Measurements from ENCODE around the gene JMJD8.

Gene JMJD8

DNA sequence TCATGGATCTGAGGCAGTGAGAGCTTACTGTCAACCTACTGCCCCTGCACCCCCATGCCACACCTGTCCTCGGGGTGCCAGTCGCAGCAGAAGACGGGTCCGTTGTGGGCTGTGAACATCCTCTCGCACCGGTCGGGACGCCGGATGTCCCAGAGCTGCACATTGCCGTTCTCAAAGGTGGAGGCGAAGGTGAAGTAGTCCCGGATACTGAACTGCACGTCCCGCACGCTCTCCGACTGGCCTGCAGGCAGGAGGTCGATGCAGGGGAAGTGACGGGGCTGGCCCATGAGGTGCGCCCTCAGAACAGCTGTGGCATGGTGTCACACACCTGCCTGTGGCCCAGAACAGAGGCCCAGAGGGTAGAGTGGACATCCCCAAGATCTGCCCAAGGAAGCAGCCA is 3.4 kb upstream of the JMJD8 start:
- DNase-seq: no peak

DNA sequence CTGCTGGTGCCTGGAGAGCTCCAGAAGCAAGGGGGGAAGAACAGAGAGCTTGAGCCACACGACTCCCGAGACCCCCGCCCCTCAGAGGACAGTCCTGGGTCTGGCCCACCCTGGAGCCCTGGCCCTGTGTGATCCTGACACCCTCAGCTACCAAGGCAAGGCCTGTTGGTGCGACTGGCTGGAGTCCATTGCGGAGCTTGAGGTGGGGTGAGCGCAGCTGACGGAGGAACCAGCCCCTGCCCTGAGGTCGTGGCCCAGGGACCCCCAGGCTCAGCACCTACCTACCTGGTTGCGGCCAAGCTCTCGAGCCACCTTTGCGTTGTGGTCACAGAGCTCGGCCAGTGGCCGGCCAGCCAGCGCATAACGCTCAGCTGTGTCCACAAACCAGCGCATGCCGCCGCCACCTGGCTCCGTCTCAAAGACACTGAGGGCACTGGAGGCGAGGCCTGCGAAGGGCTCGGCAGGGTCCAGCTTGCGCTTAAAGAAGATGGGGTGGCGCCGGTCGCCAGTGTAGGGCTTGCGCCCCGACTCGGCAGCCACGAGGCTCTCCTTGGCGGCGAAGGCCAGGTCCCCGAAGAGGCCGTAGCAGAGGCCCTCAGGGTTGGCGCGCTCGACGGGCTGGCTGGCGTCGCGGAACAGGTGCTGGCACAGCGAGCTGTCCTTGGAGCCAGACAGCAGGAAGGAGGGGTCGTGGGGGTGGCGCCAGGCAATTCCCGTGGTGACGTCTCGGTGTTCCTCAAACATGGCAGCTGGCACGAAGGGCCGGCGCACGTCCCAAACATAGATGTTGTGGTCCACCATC is 2.5 kb upstream of the JMJD8 start:
- no peak for DNase-seq

DNA sequence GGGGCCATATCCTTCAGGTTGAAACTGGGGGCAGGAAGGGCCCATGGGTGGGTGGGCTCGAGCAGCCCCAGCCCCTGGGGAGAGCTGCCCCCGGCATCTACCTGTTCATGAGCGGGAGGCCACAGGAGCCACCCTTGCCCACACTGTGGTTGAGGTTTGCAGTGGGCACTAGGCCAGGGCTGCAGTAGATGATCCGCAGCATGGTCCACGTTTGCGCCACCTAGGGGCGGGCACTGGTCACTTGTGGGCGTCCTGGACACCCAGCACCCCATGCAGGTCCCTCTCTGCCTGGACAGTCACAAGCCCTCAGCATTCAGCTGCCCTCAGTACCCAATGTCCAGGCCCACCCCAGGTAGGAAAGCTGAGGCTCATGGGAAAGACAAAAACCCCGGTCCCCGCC is 1.8 kb upstream of the JMJD8 start:
- no peak for DNase-seq

DNA sequence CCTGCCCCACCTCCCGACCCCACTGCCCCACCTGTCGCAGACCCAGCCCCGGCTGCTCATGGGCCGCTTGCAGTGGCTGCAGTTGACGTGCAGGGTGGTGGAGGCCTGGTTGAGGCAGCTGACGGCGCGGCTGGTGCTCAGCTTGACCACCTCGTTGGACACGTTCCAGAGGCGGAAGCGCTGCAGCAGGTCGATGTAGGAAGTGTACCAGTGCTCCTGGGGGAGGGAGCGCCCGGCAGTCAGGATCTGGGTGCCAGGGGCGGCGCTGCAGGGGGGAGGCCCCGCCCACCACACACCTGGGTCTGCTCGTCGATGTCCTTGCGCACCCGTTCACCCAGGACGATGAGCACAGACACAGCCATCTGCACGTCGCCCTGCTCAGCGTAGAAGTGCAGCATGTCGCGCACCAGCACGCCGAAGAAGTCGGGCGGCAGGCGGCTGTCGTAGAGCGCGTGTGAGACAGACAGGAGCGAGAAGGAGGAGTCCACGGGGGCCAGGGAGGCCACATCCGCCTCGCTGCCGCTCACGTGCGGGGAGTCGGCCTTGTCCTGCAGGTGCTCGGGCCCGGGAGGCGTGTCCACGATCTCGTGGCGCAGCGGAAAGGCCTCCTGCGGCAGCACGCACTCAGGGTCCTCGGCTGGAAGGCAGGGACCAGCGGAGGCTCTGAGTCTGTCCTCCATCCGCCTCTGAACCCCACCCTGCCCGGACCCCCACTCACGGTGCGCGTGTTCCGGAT is 995 bp upstream of the JMJD8 start:
- DNase-seq: no peak

DNA sequence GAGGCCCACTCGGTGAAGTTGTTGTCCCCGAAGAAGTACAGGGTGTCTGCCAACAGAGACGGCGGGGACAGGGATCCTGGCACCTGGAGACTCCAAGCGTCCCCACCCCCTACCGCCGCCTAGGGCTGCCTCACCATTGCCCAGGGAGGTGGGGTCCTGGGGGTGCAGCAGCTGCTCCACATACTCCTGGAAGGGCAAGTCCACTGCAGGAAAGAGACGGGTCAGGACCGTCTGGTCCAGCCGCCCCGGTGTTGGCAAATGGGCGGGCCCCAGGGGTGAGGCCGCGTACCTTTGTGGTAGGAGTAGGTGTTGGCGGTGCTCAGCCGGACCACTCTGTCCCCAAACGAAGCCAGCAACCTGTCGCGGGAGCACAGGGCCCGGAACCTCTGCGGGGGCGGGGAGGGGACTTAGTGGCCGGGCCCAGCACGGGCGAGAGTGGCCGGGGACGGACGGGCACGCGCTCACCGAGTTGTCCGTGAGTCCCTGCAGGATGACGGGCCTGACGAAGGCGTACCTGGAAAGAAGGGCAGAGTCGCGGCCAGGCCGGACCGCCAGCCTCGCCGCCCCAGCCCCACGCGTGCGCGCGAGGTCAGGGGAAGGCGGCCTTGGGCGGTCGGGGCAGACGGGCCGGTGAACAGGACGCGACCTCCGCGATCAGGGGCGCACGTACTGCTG is 601 bp downstream of the JMJD8 start:
- DNase-seq: no peak

DNA sequence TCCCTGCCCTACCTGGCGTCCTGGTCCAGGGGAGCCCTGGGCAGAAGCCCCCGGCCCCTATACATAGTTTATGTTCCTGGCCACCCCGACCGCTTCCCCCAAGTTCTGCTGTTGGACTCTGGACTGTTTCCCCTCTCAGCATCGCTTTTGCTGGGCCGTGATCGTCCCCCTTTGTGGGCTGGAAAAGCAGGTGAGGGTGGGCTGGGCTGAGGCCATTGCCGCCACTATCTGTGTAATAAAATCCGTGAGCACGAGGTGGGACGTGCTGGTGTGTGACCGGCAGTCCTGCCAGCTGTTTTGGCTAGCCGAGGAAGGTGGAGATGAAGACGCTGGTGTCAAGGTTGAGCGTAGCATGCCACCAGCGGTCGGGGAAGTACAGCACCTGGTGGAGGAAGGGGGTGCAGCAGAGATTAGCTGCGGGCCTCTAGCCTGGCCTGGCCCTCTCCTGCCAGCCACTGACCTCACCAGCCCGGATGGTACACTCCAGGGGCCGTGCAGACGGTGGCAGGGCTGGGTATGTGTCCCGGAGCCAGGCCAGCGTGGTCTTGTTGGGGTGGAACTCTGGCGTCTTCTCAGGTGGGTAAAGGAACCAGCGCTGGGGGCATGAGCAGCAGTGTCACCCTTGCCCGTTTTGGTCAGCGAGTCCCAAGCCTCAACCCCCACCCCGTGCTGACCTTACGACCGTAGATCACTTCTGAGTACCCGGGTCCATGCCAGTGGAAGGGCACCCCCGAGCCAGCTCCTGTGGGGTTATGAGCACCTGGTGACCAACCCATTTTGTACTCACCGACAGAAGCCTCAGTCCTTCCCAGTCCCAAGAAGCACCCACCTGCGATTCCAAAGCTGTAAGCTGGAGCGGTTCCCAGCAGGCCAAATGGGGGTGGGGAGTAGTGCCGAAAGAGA is 1.4 kb downstream of the JMJD8 start:
- DNase-seq: no peak

DNA sequence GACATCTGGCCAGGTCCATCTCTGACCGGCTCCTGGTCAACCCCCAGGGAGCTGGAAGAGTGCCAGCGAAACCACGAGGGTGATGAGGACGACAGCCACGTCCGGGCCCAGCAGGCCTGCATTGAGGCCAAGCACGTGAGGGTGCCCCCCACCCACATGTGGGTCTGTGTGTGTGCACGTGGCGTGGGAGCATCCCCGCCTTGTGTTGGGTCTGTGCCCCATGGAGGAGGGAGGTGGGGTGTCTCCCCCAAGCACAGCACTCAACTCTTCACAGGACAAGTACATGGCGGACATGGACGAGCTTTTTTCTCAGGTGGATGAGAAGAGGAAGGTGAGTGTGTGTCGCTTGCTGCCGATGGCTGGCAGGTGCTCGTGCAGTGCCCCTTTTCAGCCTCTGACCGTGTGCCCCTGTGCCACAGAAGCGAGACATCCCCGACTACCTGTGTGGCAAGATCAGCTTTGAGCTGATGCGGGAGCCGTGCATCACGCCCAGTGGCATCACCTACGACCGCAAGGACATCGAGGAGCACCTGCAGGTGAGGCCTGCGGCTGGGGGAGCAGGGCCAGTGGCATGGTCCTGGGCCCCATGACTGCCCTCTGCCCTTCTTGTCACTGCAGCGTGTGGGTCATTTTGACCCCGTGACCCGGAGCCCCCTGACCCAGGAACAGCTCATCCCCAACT is 2.2 kb downstream of the JMJD8 start:
- DNase-seq: no peak

DNA sequence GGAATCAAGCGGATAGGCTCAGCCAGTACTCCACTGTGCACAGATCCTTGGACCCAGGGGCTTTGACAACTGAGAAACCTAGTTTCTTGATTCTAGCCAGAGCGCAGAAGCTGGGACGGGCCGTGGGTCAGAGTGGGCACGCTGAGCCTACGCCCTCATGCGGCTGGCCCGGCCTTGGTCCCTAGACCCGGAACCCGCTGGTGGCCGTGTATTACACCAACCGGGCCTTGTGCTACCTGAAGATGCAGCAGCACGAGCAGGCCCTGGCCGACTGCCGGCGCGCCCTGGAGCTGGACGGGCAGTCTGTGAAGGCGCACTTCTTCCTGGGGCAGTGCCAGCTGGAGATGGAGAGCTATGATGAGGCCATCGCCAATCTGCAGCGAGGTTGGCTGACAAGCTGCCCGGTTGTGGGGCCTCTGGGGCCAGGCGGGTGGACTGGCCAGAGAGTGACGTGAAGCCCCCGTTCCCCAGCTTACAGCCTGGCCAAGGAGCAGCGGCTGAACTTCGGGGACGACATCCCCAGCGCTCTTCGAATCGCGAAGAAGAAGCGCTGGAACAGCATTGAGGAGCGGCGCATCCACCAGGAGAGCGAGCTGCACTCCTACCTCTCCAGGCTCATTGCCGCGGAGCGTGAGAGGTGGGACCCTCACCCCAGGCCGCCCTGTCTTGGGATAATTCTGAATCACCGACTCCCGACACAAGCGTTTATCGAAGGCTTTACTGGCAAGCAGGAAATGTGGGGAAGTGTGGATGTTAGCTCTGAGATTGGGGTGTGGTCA is 3.0 kb downstream of the JMJD8 start:
- DNase-seq: no peak

DNA sequence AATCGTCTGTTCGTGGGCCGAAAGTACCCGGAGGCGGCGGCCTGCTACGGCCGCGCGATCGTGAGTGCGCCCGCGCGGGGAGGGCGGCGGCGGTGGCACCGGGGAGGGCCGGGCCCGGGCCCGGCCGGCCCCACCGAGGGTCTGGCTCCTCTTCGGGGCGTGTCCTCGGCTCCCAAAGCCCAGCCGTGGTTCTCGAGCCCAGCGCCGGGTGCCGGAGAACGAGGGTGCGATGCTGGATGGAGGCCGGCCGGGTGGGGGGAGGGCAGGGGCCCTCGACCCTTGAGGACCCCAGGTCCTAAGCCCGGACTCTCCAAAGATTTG is 3.5 kb downstream of the JMJD8 start:
- no peak for DNase-seq

DNA sequence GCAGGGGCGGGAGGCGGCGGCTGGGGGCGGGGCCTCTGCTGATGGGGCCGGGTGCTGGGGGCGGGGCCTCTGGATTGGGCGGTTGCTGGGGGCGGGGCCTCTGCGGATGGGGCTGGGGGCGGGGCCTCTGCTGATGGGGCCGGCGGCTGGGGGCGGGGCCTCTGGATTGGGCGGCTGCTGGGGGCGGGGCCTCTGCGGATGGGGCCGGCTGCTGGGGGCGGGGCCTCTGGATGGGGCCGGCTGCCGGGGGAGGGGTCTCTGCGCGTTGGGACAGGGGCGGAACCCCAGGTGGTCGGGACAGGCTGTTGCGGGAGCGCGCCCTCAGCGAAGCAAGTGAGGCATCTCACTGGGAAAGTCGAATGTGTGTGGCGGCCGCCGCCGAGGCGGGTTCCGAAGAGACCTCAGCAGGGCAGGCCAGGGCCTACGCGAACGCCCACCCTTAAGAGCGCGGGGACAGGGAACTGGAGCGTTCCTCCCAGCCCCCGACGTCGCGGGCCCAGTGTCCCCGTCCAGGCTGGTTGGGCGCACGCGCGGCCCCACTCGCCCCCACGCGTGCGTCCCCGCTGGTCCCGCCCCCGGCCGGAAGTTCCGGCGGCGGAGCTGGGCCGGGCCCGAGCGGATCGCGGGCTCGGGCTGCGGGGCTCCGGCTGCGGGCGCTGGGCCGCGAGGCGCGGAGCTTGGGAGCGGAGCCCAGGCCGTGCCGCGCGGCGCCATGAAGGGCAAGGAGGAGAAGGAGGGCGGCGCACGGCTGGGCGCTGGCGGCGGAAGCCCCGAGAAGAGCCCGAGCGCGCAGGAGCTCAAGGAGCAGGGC is 4.1 kb downstream of the JMJD8 start, which contains the start of gene STUB1:
STUB1 (plus strand) TSS at position 597 of the 811 bp plus-strand sequence; CDS start at position 713, 116 bp downstream.
- peak; percentile 79 for DNase-seq

DNA sequence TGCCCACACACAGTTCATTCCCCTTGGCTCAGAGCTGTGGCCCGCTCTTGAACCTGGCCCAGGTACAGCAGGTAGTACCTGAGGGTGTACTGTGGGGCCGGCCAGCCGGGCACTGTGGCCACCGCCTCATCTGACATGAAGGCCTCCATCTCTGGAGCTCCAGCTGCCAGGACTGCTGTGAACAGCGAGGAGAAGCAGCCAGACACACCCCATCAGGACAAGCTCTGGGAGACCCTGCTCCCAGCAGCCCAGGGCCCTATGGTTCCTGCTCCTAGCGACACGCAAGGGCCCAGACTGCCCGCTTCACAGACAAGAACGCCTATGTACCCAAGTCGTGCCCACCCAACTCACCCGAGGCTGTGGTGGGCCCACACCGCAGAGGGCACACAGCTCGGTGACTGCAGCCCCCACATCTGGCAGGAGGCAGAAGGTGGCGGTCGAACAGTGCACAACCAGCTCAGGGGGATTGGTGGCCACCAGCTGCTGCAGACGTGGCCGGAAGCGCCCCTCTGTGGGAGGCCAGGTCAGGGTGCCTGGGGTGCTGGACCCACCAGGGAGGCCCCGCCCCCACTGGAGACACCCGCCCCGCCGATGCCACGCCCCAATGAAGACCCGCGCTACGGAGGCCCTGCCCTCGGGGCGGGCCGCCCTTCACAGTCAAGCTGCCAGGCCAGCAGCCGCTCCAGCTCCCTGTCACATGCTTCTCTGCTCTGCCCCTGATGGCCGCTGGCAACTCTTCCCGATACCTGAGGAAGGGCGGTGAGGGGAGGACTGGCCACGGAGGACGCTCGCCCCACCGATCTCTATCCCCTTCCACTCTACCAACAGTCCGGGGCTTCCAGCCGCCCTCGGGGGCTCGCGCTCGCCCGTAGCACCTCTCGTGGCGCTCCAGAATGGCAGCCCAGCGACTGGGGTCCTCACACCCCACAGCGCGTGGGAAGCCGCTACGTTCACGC is 5.0 kb downstream of the JMJD8 start:
- peak; percentile 18 for DNase-seq

DNA sequence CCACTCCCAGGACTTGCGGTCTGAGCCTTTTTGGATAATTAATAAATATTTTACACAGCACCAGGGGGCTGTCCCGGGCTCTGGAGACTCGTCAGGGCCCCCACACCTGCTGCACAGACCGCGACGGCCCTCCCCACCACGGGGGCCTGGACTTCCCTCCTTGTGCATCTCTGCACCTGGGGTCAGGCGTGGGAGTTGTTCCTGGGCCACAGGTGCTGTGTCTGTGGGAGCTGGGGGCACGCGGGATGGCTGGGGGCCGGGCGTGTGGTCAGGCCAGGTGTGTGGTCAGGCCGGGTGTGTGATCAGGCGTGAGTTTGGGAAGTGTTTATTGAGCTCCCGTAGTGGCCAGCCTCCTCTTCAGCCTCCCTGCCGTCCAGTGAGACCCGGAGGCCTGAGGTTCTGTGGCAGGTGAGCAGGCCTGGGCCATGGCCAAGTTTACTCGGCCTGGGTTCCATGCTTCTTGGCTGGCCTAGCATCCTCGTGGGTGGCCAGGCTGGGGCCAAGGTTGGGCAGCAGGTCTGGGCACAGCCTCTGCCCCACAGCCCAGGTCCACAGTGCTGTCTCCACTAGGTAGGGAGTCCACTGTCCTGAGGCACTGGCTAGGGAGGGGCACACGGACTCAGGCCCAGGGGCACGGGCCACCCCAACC is 5.8 kb downstream of the JMJD8 start:
- no peak for DNase-seq

DNA sequence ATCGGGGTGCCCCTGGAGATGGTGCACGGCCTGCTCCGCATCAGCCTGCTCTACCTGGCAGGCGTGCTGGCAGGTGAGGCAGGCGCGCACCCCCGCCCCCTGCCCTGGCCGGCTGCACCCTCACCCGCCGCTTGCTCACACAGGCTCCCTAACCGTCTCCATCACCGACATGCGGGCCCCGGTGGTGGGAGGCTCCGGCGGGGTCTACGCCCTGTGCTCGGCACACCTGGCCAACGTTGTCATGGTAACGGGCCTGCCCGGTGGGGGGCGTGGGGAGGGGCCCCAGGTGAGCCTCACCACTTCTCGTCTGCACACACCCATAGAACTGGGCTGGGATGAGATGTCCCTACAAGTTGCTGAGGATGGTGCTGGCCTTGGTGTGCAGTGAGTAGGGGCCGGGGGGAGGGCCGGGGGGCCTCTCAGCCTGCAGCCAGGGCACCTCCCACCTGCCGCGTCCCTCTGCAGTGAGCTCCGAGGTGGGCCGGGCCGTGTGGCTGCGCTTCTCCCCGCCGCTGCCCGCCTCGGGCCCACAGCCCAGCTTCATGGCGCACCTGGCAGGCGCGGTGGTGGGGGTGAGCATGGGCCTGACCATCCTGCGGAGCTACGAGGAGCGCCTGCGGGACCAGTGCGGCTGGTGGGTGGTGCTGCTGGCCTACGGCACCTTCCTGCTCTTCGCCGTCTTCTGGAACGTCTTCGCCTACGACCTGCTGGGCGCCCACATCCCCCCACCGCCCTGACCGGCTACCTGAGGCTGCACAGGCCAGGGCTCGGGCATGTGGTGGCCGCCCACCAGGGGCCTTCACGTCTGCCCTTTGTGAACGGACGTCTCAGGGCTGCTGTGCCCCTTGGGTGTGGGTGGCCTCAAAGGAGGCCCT is 6.6 kb downstream of the JMJD8 start:
- DNase-seq: no peak

DNA sequence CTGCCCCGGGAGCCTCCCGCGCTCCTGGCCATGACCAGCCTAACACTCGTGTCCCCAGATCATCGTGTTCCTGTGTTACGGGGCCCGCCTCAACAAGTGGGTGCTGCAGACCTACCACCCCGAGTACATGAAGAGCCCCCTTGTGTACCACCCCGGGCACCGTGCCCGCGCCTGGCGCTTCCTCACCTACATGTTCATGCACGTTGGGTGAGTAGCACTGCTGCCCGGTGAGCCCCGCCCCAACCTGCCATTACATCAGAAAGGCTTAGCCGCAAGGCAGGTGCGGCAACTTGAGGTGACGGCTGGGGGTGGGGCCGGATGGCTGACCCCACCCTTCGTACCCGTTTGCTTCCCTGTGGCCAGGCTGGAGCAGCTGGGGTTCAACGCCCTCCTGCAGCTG is 7.2 kb downstream of the JMJD8 start:
- DNase-seq: peak; percentile 37

DNA sequence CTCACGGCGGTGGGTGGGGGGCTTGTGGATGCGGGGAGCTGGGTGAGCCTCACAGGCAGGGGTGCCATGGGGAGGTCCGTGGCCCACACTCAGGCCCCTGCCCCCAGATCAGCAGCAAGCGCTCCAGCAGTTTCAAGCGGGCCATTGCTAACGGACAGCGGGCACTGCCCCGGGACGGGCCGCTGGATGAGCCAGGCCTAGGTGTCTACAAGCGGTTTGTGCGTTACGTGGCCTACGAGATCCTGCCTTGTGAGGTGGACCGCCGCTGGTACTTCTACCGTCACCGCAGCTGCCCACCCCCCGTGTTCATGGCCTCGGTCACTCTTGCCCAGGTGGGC is 7.6 kb downstream of the JMJD8 start:
- DNase-seq: no peak

DNA sequence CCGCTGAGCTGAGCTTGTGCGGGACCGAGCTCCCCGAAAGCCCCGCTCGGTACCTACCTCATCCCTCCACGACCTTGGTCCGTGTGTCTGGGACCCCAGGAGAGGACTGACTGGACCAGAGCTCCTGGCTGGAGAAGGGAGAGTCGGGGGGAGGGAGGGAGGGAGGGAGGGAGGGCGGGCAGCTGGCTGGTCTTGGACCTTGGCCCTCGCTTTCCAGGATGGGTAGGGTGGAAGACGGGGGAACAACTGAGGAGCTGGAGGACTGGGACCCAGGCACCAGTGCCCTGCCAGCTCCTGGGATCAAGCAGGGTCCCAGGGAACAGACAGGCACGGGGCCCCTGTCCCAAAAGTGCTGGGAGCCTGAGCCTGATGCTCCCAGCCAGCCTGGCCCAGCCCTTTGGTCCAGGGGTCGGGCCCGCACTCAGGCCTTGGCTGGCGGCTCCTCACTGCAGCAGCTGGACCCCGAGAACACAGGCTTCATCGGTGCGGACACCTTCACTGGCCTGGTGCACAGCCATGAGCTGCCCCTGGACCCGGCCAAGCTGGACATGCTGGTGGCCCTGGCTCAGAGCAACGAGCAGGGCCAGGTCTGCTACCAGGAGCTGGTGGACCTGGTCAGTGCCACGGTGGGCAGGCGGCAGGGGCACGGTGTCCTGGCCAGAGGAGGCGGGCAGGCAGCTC is 8.1 kb downstream of the JMJD8 start:
- DNase-seq: no peak
